ENCODE results near the gene CPED1. TPM values are rescaled to one million over a fixed set of nuclear protein-coding genes. Genes with fewer than 3 reads are reported as not detected.

The CPED1 gene
- total RNA-seq, 1 experiment from 2014 or later = 0.13 TPM

GRCh38 chr7:121331574-121331973, 343.1 kb downstream of the CPED1 start:
- H3K4me3 Mint-ChIP-seq = peak overlapping the region in 1 of 2 experiments; percentile 19; a peak in 1 of 5 replicates

More at GRCh38 chr7:121331574-121331973, 343.1 kb downstream of the CPED1 start:
- Histone ChIP-seq H4K20me1 (ENCODE audit: control insufficient read depth, insufficient read depth, insufficient read length) (no peaks in the 10 kb centered on the region), H2AFZ (ENCODE audit: low read length) (no peak overlapping the region), H3K23ac (ENCODE audit: insufficient read length, low read depth, low read length) (no peak overlapping the region), H3K27ac (ENCODE audit: insufficient read length, low read depth, low read length) (no peak overlapping the region), H3K79me1 (ENCODE audit: insufficient read depth, low read depth, low read length, poor library complexity, severe bottlenecking) (no peaks in the 10 kb centered on the region), H2BK20ac (ENCODE audit: low read depth, low read length, poor library complexity, severe bottlenecking) (no peak overlapping the region), H3K56ac (ENCODE audit: insufficient read length, low read depth, low read length) (no peak overlapping the region), H3T11ph (ENCODE audit: low read length) (no peak overlapping the region), H3K18ac (ENCODE audit: insufficient read length, low read depth, low read length) (no peak overlapping the region), H2BK120ac (ENCODE audit: low read depth, low read length, poor library complexity, severe bottlenecking) (no peak overlapping the region), H3K4me2 (ENCODE audit: insufficient read depth, insufficient read length, low read length) (no peak overlapping the region), H3K9me3 (ENCODE audit: control insufficient read depth, low read depth, low read length) (no peaks in the 10 kb centered on the region), H3K14ac (ENCODE audit: insufficient read depth, low read length) (no peak overlapping the region), H2AK5ac (ENCODE audit: insufficient read length, low read length) (no peak overlapping the region), H3K4ac (ENCODE audit: low read depth, low read length) (no peak overlapping the region), H4K8ac (replicated peaks; ENCODE audit: insufficient read length, low read depth, low read length) (no peak overlapping the region), H2BK12ac (ENCODE audit: insufficient read length, low read depth, low read length) (no peak overlapping the region), H3K27me3 (ENCODE audit: insufficient read depth, low read length) (peaks cover 11% of the 10 kb centered on the region; the same call in 1 of the 2 replicates), H3K23me2 (ENCODE audit: insufficient read length, low read depth, low read length, poor library complexity, severe bottlenecking) (peaks cover 19% of the 10 kb centered on the region), H3K4me1 (ENCODE audit: insufficient read depth, low read length) (no peaks in the 10 kb centered on the region), H3K79me2 (ENCODE audit: insufficient read depth, low read length) (no peaks in the 10 kb centered on the region), H2BK15ac (ENCODE audit: low read depth, low read length) (no peak overlapping the region), H4K5ac (ENCODE audit: insufficient read length, low read depth, low read length) (no peak overlapping the region), H4K91ac (ENCODE audit: insufficient read length, low read depth, low read length) (no peak overlapping the region), H2BK5ac (ENCODE audit: insufficient read length, low read length) (no peak overlapping the region), H3K9ac (ENCODE audit: extremely low read depth, insufficient read length, low read length) (no peak overlapping the region)
- no peak for TF ChIP-seq CTCF (conservative IDR thresholded peaks at IDR 0.05)
- no peaks in the 10 kb centered on the region for H3K9me3 Mint-ChIP-seq
- no peak for DNase-seq
- peaks cover 5 to 14% of the 10 kb centered on the region in 2 experiments for H3K4me1 Mint-ChIP-seq
- H3K27me3 Mint-ChIP-seq (ENCODE audit: low read depth) = peaks cover 46% of the 10 kb centered on the region
- WGBS (ENCODE audit: extremely low coverage, insufficient read length, low lambda C conversion rate) = no CpG with 5 or more reads among the region's 5 CpGs
- H3K27ac Mint-ChIP-seq = no peak overlapping the region
- no peaks in the 10 kb centered on the region; a peak in 1 of 7 replicates for H3K36me3 Mint-ChIP-seq (ENCODE audit: insufficient read depth in 1 of 3, low read depth in 3 of 3)

Data from H9 (cell line).